ENCODE data around the gene FSIP1.

DNA sequence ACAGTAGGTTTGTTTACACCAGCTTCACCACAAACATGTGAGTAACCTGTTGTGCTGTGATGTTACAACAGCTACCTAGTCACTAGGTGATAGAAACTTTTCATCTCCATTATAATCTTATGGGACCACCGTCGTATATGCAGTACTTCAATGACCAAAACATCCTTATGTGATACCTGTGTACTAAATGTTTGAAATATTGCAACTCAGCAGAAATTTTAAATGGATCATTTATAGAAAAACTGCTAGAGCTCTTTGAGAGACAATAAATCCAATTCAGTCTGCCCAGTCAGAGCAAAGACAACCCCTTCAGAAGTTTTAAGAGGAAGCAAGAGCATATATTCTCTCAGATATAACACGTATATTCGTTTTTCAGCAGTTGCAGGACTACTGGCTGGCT lies 128.3 kb downstream of the FSIP1 start:
- TF ChIP-seq, protein P1, sequence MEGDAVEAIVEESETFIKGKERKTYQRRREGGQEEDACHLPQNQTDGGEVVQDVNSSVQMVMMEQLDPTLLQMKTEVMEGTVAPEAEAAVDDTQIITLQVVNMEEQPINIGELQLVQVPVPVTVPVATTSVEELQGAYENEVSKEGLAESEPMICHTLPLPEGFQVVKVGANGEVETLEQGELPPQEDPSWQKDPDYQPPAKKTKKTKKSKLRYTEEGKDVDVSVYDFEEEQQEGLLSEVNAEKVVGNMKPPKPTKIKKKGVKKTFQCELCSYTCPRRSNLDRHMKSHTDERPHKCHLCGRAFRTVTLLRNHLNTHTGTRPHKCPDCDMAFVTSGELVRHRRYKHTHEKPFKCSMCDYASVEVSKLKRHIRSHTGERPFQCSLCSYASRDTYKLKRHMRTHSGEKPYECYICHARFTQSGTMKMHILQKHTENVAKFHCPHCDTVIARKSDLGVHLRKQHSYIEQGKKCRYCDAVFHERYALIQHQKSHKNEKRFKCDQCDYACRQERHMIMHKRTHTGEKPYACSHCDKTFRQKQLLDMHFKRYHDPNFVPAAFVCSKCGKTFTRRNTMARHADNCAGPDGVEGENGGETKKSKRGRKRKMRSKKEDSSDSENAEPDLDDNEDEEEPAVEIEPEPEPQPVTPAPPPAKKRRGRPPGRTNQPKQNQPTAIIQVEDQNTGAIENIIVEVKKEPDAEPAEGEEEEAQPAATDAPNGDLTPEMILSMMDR (IDR thresholded peaks at IDR 0.05), result no peak
- TF ChIP-seq POLR2A (IDR thresholded peaks at IDR 0.05; ENCODE audit: low read depth) (no peak), POLR2AphosphoS5 (IDR thresholded peaks at IDR 0.05) (no peak), EP300 (IDR thresholded peaks at IDR 0.05) (no peak)
